Measurements from ENCODE around the gene TINCR. TPM values are rescaled to one million over a fixed set of nuclear protein-coding genes. Genes with fewer than 3 reads are reported as not detected.
"Not testable (repeated sequence)": the region's sequence is repeated elsewhere in the genome, so short reads cannot be mapped to it uniquely, and the experiment has no call there.

Gene TINCR
- total RNA-seq, 2 experiments from 2014 or later: 1.0 to 1.1 TPM

- no peak overlapping the region for H3K4me3 Mint-ChIP-seq
- no peaks in the 10 kb centered on the region for H3K36me3 Mint-ChIP-seq
- DNase-seq: no peak
- H3K27me3 Mint-ChIP-seq: peaks cover 7% of the 10 kb centered on the region
- ChIA-PET POLR2A (no interaction called here), CTCF (no interaction called here)
- no peaks in the 10 kb centered on the region for H3K4me1 Mint-ChIP-seq (ENCODE audit: low read depth)
- intact Hi-C loops (cut with micrococcal nuclease): no loop called here
- H3K9me3 Mint-ChIP-seq: no peaks in the 10 kb centered on the region
- H3K27ac Mint-ChIP-seq: no peak overlapping the region
Observed at GRCh38 chr19:5542665-5543064, 25.1 kb downstream of the TINCR start.

GRCh38 chr19:5541456-5541855, 26.3 kb downstream of the TINCR start:
- intact Hi-C loops (cut with micrococcal nuclease): no loop called here
- H3K4me1 Mint-ChIP-seq (ENCODE audit: low read depth): no peaks in the 10 kb centered on the region
- ChIA-PET CTCF (no interaction called here), POLR2A (no interaction called here)
- no peak for DNase-seq
- H3K27me3 Mint-ChIP-seq: peaks cover 11% of the 10 kb centered on the region
- H3K36me3 Mint-ChIP-seq: no peaks in the 10 kb centered on the region
- H3K27ac Mint-ChIP-seq: no peak overlapping the region
- no peaks in the 10 kb centered on the region for H3K9me3 Mint-ChIP-seq
- H3K4me3 Mint-ChIP-seq: no peak overlapping the region

GRCh38 chr19:5540208-5540607, 27.5 kb downstream of the TINCR start:
- DNase-seq: no peak
- peaks cover under 1% of the 10 kb centered on the region for H3K36me3 Mint-ChIP-seq
- no peaks in the 10 kb centered on the region for H3K4me1 Mint-ChIP-seq (ENCODE audit: low read depth)
- H3K9me3 Mint-ChIP-seq: peaks cover 7% of the 10 kb centered on the region
- POLR2A ChIA-PET: no interaction called here
- intact Hi-C loops (cut with micrococcal nuclease): no loop called here
- H3K27ac Mint-ChIP-seq: no peak overlapping the region
- CTCF ChIA-PET: interaction anchor here (1.2 kb wide), 1 partner anchor 21 kb away, joined by 3 read pairs; no protein-coding TSS in a partner anchor
- no peak overlapping the region for H3K4me3 Mint-ChIP-seq
- H3K27me3 Mint-ChIP-seq: peaks cover 13% of the 10 kb centered on the region

GRCh38 chr19:5537870-5538269, 29.9 kb downstream of the TINCR start:
- H3K9me3 Mint-ChIP-seq: peaks cover 23% of the 10 kb centered on the region
- H3K27ac Mint-ChIP-seq: no peak overlapping the region
- intact Hi-C loops (cut with micrococcal nuclease): no loop called here
- DNase-seq: no peak
- H3K4me1 Mint-ChIP-seq (ENCODE audit: low read depth): no peaks in the 10 kb centered on the region
- POLR2A ChIA-PET: no interaction called here
- CTCF ChIA-PET: no interaction called here
- H3K4me3 Mint-ChIP-seq: no peak overlapping the region
- H3K36me3 Mint-ChIP-seq: peaks cover 7% of the 10 kb centered on the region
- H3K27me3 Mint-ChIP-seq: peaks cover 16% of the 10 kb centered on the region

GRCh38 chr19:5536982-5537579, 30.7 kb downstream of the TINCR start:
- intact Hi-C loops (cut with micrococcal nuclease); H3K4me1 Mint-ChIP-seq (ENCODE audit: low read depth); CTCF ChIA-PET; DNase-seq; H3K36me3 Mint-ChIP-seq; H3K4me3 Mint-ChIP-seq; H3K27ac Mint-ChIP-seq; POLR2A ChIA-PET: not testable (repeated sequence)
- Mint-ChIP-seq H3K27me3 (peaks cover 16% of the 10 kb centered on the region), H3K9me3 (peaks cover 23% of the 10 kb centered on the region)

- H3K36me3 Mint-ChIP-seq: peaks cover 7% of the 10 kb centered on the region
- intact Hi-C loops (cut with micrococcal nuclease): no loop called here
- H3K27ac Mint-ChIP-seq: no peak overlapping the region
- peaks cover 23% of the 10 kb centered on the region for H3K9me3 Mint-ChIP-seq
- H3K4me1 Mint-ChIP-seq (ENCODE audit: low read depth): no peaks in the 10 kb centered on the region
- peaks cover 16% of the 10 kb centered on the region for H3K27me3 Mint-ChIP-seq
- DNase-seq: no peak
- ChIA-PET POLR2A (no interaction called here), CTCF (no interaction called here)
- no peak overlapping the region for H3K4me3 Mint-ChIP-seq
Observed at GRCh38 chr19:5536337-5536894, 31.3 kb downstream of the TINCR start.

GRCh38 chr19:5534787-5535586, 32.8 kb downstream of the TINCR start:
- CTCF ChIA-PET: interaction anchor here (0.9 to 1.1 kb wide), 2 partner anchors 12 to 25 kb away, joined by 3 read pairs; no protein-coding TSS in a partner anchor

GRCh38 chr19:5533257-5533656, 34.5 kb downstream of the TINCR start:
- CTCF ChIA-PET: no interaction called here
- Mint-ChIP-seq H3K27me3 (peaks cover 18% of the 10 kb centered on the region), H3K27ac (no peak overlapping the region), H3K4me3 (no peak overlapping the region), H3K9me3 (peaks cover 23% of the 10 kb centered on the region), H3K36me3 (peaks cover 7% of the 10 kb centered on the region), H3K4me1 (ENCODE audit: low read depth) (no peaks in the 10 kb centered on the region)
- no peak for DNase-seq
- intact Hi-C loops (cut with micrococcal nuclease): no loop called here
- POLR2A ChIA-PET: no interaction called here

More at GRCh38 chr19:5534787-5535586, 32.8 kb downstream of the TINCR start:
- no peak overlapping the region for H3K4me3 Mint-ChIP-seq
- H3K9me3 Mint-ChIP-seq: peaks cover 23% of the 10 kb centered on the region
- peaks cover 7% of the 10 kb centered on the region for H3K36me3 Mint-ChIP-seq
- peaks cover 20% of the 10 kb centered on the region for H3K27me3 Mint-ChIP-seq
- intact Hi-C loops (cut with micrococcal nuclease): no loop called here
- POLR2A ChIA-PET: no interaction called here
- DNase-seq: peak; percentile 33
- no peaks in the 10 kb centered on the region for H3K4me1 Mint-ChIP-seq (ENCODE audit: low read depth)
- H3K27ac Mint-ChIP-seq: no peak overlapping the region

- DNase-seq: no peak
- H3K9me3 Mint-ChIP-seq: peaks cover 21% of the 10 kb centered on the region
- intact Hi-C loops (cut with micrococcal nuclease): no loop called here
- no peak overlapping the region for H3K27ac Mint-ChIP-seq
- ChIA-PET CTCF (no interaction called here), POLR2A (no interaction called here)
- H3K36me3 Mint-ChIP-seq: peaks cover 7% of the 10 kb centered on the region
- H3K4me1 Mint-ChIP-seq (ENCODE audit: low read depth): no peaks in the 10 kb centered on the region
- H3K27me3 Mint-ChIP-seq: peaks cover 10% of the 10 kb centered on the region
- H3K4me3 Mint-ChIP-seq: no peak overlapping the region
Observed at GRCh38 chr19:5530701-5531100, 37.1 kb downstream of the TINCR start.

GRCh38 chr19:5526691-5527090, 41.1 kb downstream of the TINCR start:
- H3K4me3 Mint-ChIP-seq: no peak overlapping the region
- H3K9me3 Mint-ChIP-seq: no peaks in the 10 kb centered on the region
- POLR2A ChIA-PET: no interaction called here
- CTCF ChIA-PET: no interaction called here
- no peak overlapping the region for H3K27ac Mint-ChIP-seq
- DNase-seq: no peak
- H3K36me3 Mint-ChIP-seq: no peaks in the 10 kb centered on the region
- H3K4me1 Mint-ChIP-seq (ENCODE audit: low read depth): no peaks in the 10 kb centered on the region
- peaks cover 15% of the 10 kb centered on the region for H3K27me3 Mint-ChIP-seq
- intact Hi-C loops (cut with micrococcal nuclease): no loop called here

GRCh38 chr19:5524081-5524480, 43.7 kb downstream of the TINCR start:
- CTCF ChIA-PET: interaction anchor here (1.2 to 1.8 kb wide), 4 partner anchors 34 to 56 kb away, joined by 3 to 6 read pairs (median 4); no protein-coding TSS in a partner anchor
- no peaks in the 10 kb centered on the region for H3K36me3 Mint-ChIP-seq
- peaks cover 7% of the 10 kb centered on the region for H3K9me3 Mint-ChIP-seq
- intact Hi-C loops (cut with micrococcal nuclease): no loop called here
- POLR2A ChIA-PET: no interaction called here
- no peak overlapping the region for H3K4me3 Mint-ChIP-seq
- peaks cover 12% of the 10 kb centered on the region for H3K27me3 Mint-ChIP-seq
- DNase-seq: no peak
- no peak overlapping the region for H3K27ac Mint-ChIP-seq
- H3K4me1 Mint-ChIP-seq (ENCODE audit: low read depth): no peaks in the 10 kb centered on the region

- no peak for DNase-seq
- Mint-ChIP-seq H3K36me3 (no peaks in the 10 kb centered on the region), H3K4me3 (no peak overlapping the region), H3K27me3 (peaks cover 12% of the 10 kb centered on the region), H3K4me1 (ENCODE audit: low read depth) (no peaks in the 10 kb centered on the region), H3K9me3 (peaks cover 12% of the 10 kb centered on the region), H3K27ac (no peak overlapping the region)
- CTCF ChIA-PET: interaction anchor here (0.7 kb wide), 1 partner anchor 195 kb away, joined by 3 read pairs; no protein-coding TSS in a partner anchor
- intact Hi-C loops (cut with micrococcal nuclease): no loop called here
- POLR2A ChIA-PET: no interaction called here
Observed at GRCh38 chr19:5522106-5522505, 45.6 kb downstream of the TINCR start.

Measured in activated CD4-positive, alpha-beta memory T cell treated with anti-CD3 and anti-CD28 coated beads for 36 hours (primary cell).